ENCODE results near the gene RAD51B.

The RAD51B gene

GRCh38 chr14:68317239-68317638 lies 497.7 kb downstream of the RAD51B start:
- no peaks in the 10 kb centered on the region for H3K27me3 ChIP-seq (ENCODE audit: insufficient read depth, poor library complexity, severe bottlenecking)
- TF ChIP-seq CTCF (IDR thresholded peaks at IDR 0.05; ENCODE audit: poor library complexity, severe bottlenecking) = no peak
- no peaks in the 10 kb centered on the region for H3K36me3 ChIP-seq (ENCODE audit: low read depth)
- H3K4me1 ChIP-seq (ENCODE audit: insufficient read depth, poor library complexity, severe bottlenecking) = no peaks in the 10 kb centered on the region
- H3K9me3 ChIP-seq (ENCODE audit: severe bottlenecking) = no peaks in the 10 kb centered on the region
- H3K4me3 ChIP-seq (ENCODE audit: severe bottlenecking) = no peak overlapping the region
- no peak for ATAC-seq (ENCODE audit: low read depth)
- DNase-seq (ENCODE audit: low spot score) = no peak
- no peak overlapping the region for H3K27ac ChIP-seq (ENCODE audit: poor library complexity, severe bottlenecking)

- H3K4me3 ChIP-seq (ENCODE audit: severe bottlenecking) = no peak overlapping the region
- ATAC-seq (ENCODE audit: low read depth) (no peak), DNase-seq (ENCODE audit: low spot score) (no peak)
- no peaks in the 10 kb centered on the region for H3K9me3 ChIP-seq (ENCODE audit: severe bottlenecking)
- H3K4me1 ChIP-seq (ENCODE audit: insufficient read depth, poor library complexity, severe bottlenecking) = no peaks in the 10 kb centered on the region
- H3K27ac ChIP-seq (ENCODE audit: poor library complexity, severe bottlenecking) = no peak overlapping the region
- TF ChIP-seq CTCF (IDR thresholded peaks at IDR 0.05; ENCODE audit: poor library complexity, severe bottlenecking) = no peak
- H3K36me3 ChIP-seq (ENCODE audit: low read depth) = no peaks in the 10 kb centered on the region
- no peaks in the 10 kb centered on the region for H3K27me3 ChIP-seq (ENCODE audit: insufficient read depth, poor library complexity, severe bottlenecking)
Observed at GRCh38 chr14:68318828-68319227, 499.2 kb downstream of the RAD51B start.

- Histone ChIP-seq H3K9me3 (ENCODE audit: severe bottlenecking) (no peaks in the 10 kb centered on the region), H3K4me3 (ENCODE audit: severe bottlenecking) (no peak overlapping the region), H3K27ac (ENCODE audit: poor library complexity, severe bottlenecking) (no peak overlapping the region), H3K36me3 (ENCODE audit: low read depth) (no peaks in the 10 kb centered on the region), H3K27me3 (ENCODE audit: insufficient read depth, poor library complexity, severe bottlenecking) (no peaks in the 10 kb centered on the region), H3K4me1 (ENCODE audit: insufficient read depth, poor library complexity, severe bottlenecking) (no peaks in the 10 kb centered on the region)
- DNase-seq (ENCODE audit: low spot score) = no peak
- no peak for ATAC-seq (ENCODE audit: low read depth)
- TF ChIP-seq CTCF (IDR thresholded peaks at IDR 0.05; ENCODE audit: poor library complexity, severe bottlenecking) = no peak
Observed at GRCh38 chr14:68320495-68320894, 500.9 kb downstream of the RAD51B start.

GRCh38 chr14:68322940-68323620 lies 503.5 kb downstream of the RAD51B start:
- Histone ChIP-seq H3K4me1 (ENCODE audit: insufficient read depth, poor library complexity, severe bottlenecking) (no peaks in the 10 kb centered on the region), H3K27me3 (ENCODE audit: insufficient read depth, poor library complexity, severe bottlenecking) (no peaks in the 10 kb centered on the region), H3K27ac (ENCODE audit: poor library complexity, severe bottlenecking) (no peak overlapping the region), H3K4me3 (ENCODE audit: severe bottlenecking) (no peak overlapping the region), H3K36me3 (ENCODE audit: low read depth) (no peaks in the 10 kb centered on the region), H3K9me3 (ENCODE audit: severe bottlenecking) (no peaks in the 10 kb centered on the region)
- DNase-seq (ENCODE audit: low spot score) = no peak
- TF ChIP-seq CTCF (IDR thresholded peaks at IDR 0.05; ENCODE audit: poor library complexity, severe bottlenecking) = no peak
- no peak for ATAC-seq (ENCODE audit: low read depth)

GRCh38 chr14:68325267-68325807 lies 505.8 kb downstream of the RAD51B start:
- Histone ChIP-seq H3K9me3 (ENCODE audit: severe bottlenecking) (no peaks in the 10 kb centered on the region), H3K4me3 (ENCODE audit: severe bottlenecking) (no peak overlapping the region), H3K4me1 (ENCODE audit: insufficient read depth, poor library complexity, severe bottlenecking) (no peaks in the 10 kb centered on the region), H3K27ac (ENCODE audit: poor library complexity, severe bottlenecking) (no peak overlapping the region), H3K36me3 (ENCODE audit: low read depth) (no peaks in the 10 kb centered on the region), H3K27me3 (ENCODE audit: insufficient read depth, poor library complexity, severe bottlenecking) (no peaks in the 10 kb centered on the region)
- no peak for TF ChIP-seq CTCF (IDR thresholded peaks at IDR 0.05; ENCODE audit: poor library complexity, severe bottlenecking)
- DNase-seq (ENCODE audit: low spot score) = no peak
- no peak for ATAC-seq (ENCODE audit: low read depth)

All from RWPE2 (cell line).